NCI-H128 (cell line): ENCODE results near the gene ARHGAP26.
"Not testable (repeated sequence)": the region's sequence is repeated elsewhere in the genome, so short reads cannot be mapped to it uniquely, and the experiment has no call there.

Source experiments
- DNase-seq: peaks from one replicate; lab custom pipeline; 2025; ENCODE audit not compliant: unreplicated experiment; lab: John Stamatoyannopoulos, UW

ARHGAP26 gene

DNA sequence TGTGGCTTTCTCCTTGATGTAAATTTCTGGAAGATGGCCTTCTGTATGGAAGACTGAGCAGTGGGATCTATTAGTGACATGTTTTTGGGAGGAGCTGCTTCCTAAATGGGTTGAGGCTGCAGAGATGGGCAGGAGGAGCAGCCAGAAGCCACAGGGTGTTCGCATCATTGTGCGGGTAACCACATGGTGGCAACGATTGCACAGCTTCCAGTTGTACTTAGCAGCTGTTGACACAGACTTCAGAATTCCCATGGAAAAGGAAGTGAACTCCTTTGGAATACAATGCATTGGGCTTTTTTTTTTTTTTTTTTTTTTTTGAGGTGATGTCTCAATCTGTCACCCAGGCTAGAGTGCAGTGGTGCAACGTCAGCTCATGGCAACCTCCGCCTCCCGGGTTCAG, 336.0 kb downstream of the ARHGAP26 start:
- DNase-seq = peak; percentile 3

DNA sequence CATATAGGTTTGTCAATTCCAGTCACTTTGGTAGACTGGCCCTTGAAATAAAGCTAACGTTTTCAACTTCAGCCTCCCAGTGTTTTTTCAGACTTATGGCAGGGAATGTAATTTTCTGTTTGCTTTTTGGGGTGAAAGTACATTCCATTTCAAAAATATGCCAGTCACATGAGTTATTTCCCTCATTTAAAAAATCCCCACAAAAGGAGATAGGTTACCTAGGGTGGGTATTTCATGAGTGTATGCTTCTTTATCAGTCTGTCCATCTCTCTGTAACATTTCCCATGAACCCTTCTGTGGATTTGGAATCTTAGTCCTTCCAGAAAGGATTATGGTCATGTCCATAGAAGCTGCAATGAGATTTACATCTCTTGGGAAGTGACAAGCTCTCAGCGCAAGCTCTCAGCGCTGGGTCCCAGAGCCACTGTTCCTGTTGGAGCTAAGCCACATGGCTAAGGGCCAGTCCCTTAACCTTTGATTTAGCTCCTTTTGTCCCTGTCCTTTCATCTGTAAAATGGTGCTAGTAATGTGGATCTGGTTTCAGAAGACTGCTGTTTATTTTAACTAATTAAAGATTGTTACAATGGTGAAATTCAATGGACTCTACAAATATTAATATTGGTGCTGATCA, 338.4 kb downstream of the ARHGAP26 start:
- no peak for DNase-seq

GRCh38 chr5:143110591-143110990, 340.4 kb downstream of the ARHGAP26 start:
- DNase-seq = no peak

DNA sequence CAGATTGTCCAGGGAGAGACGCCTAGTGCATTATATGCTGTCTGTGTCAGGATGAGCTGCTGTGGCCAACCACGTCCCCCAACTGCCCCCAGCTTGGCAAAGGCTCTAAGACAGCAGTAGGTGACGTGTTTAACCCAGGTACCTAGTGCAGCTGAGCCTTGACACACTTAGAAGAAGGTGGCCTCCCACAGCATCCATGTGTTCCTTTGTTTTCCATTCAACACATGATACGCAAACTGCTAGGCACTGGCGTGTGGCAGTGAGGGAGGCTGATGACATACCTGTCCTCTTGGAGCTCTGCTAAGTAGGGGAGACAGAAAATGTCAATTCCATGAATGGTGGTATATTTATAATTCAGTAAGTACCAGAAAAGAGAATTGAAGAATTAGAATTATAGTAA, 341.6 kb downstream of the ARHGAP26 start:
- no peak for DNase-seq

- no peak for DNase-seq
These were observed 343.3 kb downstream of the ARHGAP26 start for GRCh38 chr5:143113461-143113860.

GRCh38 chr5:143114481-143114880, 344.3 kb downstream of the ARHGAP26 start:
- DNase-seq = no peak

DNA sequence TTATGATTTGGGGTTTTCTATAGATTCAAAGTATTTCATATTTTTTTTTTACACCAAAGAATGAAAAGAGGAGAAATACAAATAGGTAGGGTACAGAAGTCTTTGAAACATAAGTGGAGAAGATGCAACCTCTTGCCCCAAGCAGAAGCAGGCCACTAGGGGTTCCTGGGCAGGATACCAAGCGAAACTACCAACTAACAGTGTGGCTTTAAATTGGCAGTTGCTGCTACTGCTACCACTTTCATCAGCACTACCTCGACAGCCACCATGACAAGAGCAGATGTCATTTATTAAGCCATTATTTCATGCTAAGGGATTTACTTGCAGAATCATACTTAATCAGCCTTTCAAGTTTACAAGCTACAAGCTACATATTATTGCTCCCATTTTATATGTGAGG, 345.2 kb downstream of the ARHGAP26 start:
- no peak for DNase-seq

DNA sequence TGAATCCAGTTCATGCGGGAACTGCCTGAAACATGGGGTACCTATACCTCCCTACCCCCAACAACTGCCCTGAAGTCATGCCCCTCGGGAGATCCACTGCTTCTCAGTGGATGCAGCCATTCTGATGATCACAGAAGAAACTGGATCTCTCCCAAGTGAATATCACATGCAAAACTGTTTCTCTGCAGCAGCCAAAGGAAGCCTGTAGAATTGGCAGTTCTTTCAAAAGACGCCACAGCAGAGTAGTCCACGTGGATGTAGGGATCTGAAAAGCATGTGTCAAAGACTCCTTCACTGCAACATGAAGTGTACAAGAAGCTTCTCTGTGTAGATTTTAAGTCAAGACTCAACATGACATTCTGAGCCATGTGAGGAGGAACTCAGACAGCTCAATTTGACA, 346.6 kb downstream of the ARHGAP26 start:
- no peak for DNase-seq

DNA sequence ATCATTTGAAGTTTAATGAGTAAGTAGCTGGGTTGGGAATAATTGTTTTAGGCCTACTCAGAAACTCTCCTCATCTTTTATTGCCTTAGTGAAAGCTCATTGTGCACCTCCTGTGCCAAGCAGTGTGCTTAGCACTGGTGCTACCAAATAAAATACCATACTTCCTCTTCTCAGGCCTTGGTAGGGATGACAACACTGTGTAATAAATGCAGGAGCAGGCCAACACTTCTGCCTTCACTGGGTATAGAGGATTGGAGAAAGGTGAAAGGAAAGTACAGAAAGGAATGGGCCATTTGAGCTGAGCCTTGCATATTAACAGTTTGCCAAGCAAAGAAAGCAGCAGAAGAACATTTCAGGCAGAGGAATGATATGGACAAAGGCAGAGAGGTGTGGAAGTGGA, 347.6 kb downstream of the ARHGAP26 start:
- no peak for DNase-seq

GRCh38 chr5:143118222-143118621, 348.0 kb downstream of the ARHGAP26 start:
- DNase-seq = no peak

GRCh38 chr5:143118818-143119217, 348.6 kb downstream of the ARHGAP26 start:
- not testable (repeated sequence) for DNase-seq

- DNase-seq = no peak
These were observed 349.2 kb downstream of the ARHGAP26 start for GRCh38 chr5:143119291-143119769.

GRCh38 chr5:143119881-143120341, 349.7 kb downstream of the ARHGAP26 start:
- no peak for DNase-seq

- no peak for DNase-seq
These were observed 350.4 kb downstream of the ARHGAP26 start for GRCh38 chr5:143120460-143121134.

- DNase-seq = no peak
These were observed 350.9 kb downstream of the ARHGAP26 start for GRCh38 chr5:143121135-143121475.

GRCh38 chr5:143124593-143124992, 354.4 kb downstream of the ARHGAP26 start:
- DNase-seq = no peak

GRCh38 chr5:143126174-143127019, 356.2 kb downstream of the ARHGAP26 start:
- no peak for DNase-seq

GRCh38 chr5:143128412-143129071, 358.4 kb downstream of the ARHGAP26 start:
- DNase-seq = no peak

- DNase-seq = no peak
These were observed 359.0 kb downstream of the ARHGAP26 start for GRCh38 chr5:143129203-143129602.

GRCh38 chr5:143129910-143130612, 359.9 kb downstream of the ARHGAP26 start:
- no peak for DNase-seq
